ENCODE results near the gene PCYT1B. TPM values are rescaled to one million over a fixed set of nuclear protein-coding genes. Genes with fewer than 3 reads are reported as not detected.

Gene PCYT1B
- total RNA-seq, 1 donor from 2014 or later, result 26.1 TPM

DNA sequence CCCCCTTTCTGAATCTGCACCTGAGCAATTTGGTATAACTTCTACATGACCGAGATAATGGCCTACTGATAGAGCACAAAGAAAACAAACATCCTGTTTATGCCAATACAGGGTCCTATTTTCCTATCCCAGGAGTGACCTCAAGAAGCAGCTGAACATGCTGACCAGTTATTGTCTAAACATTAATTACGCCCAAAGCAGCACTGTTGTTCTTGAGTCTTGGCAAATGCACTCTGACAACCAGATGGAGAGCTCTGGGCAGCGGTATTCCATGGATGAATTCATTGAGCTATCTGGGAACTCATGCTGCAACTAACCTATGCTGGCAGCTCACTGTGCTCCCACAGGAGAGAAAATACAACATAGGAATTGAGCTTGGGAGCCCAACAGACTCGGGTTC is 52.6 kb downstream of the PCYT1B start:
- Mint-ChIP-seq H3K36me3 (ENCODE audit: low read depth, unreplicated experiment) (no peaks in the 10 kb centered on the region), H3K27ac (ENCODE audit: unreplicated experiment) (no peak overlapping the region), H3K9me3 (ENCODE audit: unreplicated experiment) (no peaks in the 10 kb centered on the region), H3K4me1 (ENCODE audit: unreplicated experiment) (peaks cover 4% of the 10 kb centered on the region), H3K27me3 (ENCODE audit: unreplicated experiment) (peaks cover 3% of the 10 kb centered on the region), H3K4me3 (ENCODE audit: unreplicated experiment) (no peak overlapping the region)
- no peak for DNase-seq (ENCODE audit: low spot score)
- TF ChIP-seq, protein P1, sequence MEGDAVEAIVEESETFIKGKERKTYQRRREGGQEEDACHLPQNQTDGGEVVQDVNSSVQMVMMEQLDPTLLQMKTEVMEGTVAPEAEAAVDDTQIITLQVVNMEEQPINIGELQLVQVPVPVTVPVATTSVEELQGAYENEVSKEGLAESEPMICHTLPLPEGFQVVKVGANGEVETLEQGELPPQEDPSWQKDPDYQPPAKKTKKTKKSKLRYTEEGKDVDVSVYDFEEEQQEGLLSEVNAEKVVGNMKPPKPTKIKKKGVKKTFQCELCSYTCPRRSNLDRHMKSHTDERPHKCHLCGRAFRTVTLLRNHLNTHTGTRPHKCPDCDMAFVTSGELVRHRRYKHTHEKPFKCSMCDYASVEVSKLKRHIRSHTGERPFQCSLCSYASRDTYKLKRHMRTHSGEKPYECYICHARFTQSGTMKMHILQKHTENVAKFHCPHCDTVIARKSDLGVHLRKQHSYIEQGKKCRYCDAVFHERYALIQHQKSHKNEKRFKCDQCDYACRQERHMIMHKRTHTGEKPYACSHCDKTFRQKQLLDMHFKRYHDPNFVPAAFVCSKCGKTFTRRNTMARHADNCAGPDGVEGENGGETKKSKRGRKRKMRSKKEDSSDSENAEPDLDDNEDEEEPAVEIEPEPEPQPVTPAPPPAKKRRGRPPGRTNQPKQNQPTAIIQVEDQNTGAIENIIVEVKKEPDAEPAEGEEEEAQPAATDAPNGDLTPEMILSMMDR (IDR thresholded peaks at IDR 0.05; ENCODE audit: unreplicated experiment), result no peak

DNA sequence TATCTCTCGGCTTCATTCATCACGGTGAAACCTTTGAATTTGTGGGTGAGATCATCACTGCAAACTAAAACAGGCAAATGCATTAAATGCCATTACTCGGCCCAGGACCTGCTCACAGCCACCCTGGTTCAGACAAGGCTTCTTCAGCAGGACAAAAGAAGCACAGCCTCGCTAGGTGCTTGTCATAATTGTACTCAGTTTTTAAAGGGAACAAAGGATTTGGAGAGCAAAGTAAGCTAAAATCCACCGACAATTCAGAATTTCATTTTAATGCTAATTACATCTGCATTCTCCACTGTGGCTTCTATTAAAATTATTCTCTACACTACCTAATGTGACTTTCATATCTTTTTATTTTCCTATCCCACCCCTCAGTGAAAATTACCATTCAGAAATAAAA is 57.0 kb downstream of the PCYT1B start:
- Mint-ChIP-seq H3K27ac (ENCODE audit: unreplicated experiment) (no peak overlapping the region), H3K27me3 (ENCODE audit: unreplicated experiment) (peaks cover 3% of the 10 kb centered on the region), H3K4me1 (ENCODE audit: unreplicated experiment) (peaks cover 4% of the 10 kb centered on the region), H3K36me3 (ENCODE audit: low read depth, unreplicated experiment) (peaks cover 5% of the 10 kb centered on the region), H3K9me3 (ENCODE audit: unreplicated experiment) (no peaks in the 10 kb centered on the region), H3K4me3 (ENCODE audit: unreplicated experiment) (no peak overlapping the region)
- TF ChIP-seq, protein P1 (IDR thresholded peaks at IDR 0.05; ENCODE audit: unreplicated experiment), result no peak
- DNase-seq (ENCODE audit: low spot score), result no peak

DNA sequence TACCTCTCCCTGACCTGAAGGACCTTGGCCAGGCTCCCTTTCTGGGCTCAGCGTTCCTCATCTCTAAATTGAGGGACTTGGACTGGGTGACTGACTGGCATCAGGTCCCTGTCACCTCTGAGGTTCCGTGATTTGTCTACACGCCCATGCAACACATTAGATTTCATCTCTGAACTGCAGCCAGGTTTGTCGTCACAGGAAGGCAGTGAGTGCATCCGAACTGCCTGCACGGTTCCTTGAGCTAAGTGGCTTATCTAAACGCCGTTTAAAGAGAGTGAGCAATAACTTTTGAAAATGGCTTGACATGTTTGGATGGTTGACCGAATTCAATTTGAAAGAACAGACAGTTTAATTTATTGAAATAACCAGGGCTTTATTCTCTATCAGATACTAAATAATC is 70.1 kb downstream of the PCYT1B start:
- TF ChIP-seq, protein P1 (IDR thresholded peaks at IDR 0.05; ENCODE audit: unreplicated experiment), result no peak
- H3K9me3 Mint-ChIP-seq (ENCODE audit: unreplicated experiment), result no peaks in the 10 kb centered on the region
- DNase-seq (ENCODE audit: low spot score), result no peak
- no peaks in the 10 kb centered on the region for H3K4me1 Mint-ChIP-seq (ENCODE audit: unreplicated experiment)
- H3K36me3 Mint-ChIP-seq (ENCODE audit: low read depth, unreplicated experiment), result peaks cover 14% of the 10 kb centered on the region
- no peaks in the 10 kb centered on the region for H3K27me3 Mint-ChIP-seq (ENCODE audit: unreplicated experiment)
- no peak overlapping the region for H3K4me3 Mint-ChIP-seq (ENCODE audit: unreplicated experiment)
- H3K27ac Mint-ChIP-seq (ENCODE audit: unreplicated experiment), result no peak overlapping the region

DNA sequence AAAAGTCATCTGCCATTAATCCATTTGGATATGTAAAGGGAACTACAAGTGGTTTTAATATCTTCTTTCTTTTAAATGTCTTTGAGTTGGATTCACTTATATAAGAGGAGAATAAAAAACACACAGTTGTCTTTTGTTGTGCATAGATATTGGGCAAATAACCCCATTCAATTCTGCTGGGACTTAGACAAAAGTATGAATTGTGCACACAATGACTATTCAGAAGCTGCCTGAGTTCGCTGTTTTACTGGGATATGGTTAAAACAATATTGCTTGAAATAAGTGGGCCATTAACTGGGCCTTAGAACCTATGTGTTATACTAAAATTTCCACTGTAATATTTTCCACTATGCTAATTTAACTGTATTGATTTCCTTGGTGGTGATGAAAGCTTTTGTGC is 71.7 kb downstream of the PCYT1B start:
- Mint-ChIP-seq H3K36me3 (ENCODE audit: low read depth, unreplicated experiment) (peaks cover 14% of the 10 kb centered on the region), H3K4me3 (ENCODE audit: unreplicated experiment) (no peak overlapping the region), H3K9me3 (ENCODE audit: unreplicated experiment) (no peaks in the 10 kb centered on the region), H3K4me1 (ENCODE audit: unreplicated experiment) (no peaks in the 10 kb centered on the region), H3K27ac (ENCODE audit: unreplicated experiment) (no peak overlapping the region), H3K27me3 (ENCODE audit: unreplicated experiment) (no peaks in the 10 kb centered on the region)
- TF ChIP-seq, protein P1 (IDR thresholded peaks at IDR 0.05; ENCODE audit: unreplicated experiment), result no peak
- no peak for DNase-seq (ENCODE audit: low spot score)

DNA sequence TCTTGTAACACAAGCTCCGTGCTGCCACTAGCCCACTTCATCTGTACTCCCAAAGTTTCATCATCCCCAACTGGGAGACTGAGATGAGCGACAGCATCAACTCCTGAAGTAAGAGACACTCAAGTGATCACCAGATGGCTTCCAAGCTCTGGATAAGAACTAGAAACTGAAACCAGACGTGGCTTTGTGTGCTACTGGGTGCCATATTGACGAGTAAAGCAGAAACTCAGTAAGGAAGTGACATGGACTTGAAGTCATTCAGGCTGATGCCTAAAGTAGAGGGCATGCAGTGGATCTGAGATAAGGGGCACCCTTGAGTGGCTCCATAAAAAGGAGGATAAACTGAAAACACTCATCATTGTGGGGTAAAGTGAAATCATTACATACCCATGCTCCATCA is 72.4 kb downstream of the PCYT1B start:
- peaks cover 13% of the 10 kb centered on the region for H3K36me3 Mint-ChIP-seq (ENCODE audit: low read depth, unreplicated experiment)
- no peaks in the 10 kb centered on the region for H3K9me3 Mint-ChIP-seq (ENCODE audit: unreplicated experiment)
- no peaks in the 10 kb centered on the region for H3K4me1 Mint-ChIP-seq (ENCODE audit: unreplicated experiment)
- H3K27me3 Mint-ChIP-seq (ENCODE audit: unreplicated experiment), result no peaks in the 10 kb centered on the region
- TF ChIP-seq, protein P1 (IDR thresholded peaks at IDR 0.05; ENCODE audit: unreplicated experiment), result no peak
- no peak overlapping the region for H3K27ac Mint-ChIP-seq (ENCODE audit: unreplicated experiment)
- no peak overlapping the region for H3K4me3 Mint-ChIP-seq (ENCODE audit: unreplicated experiment)
- no peak for DNase-seq (ENCODE audit: low spot score)
